VCaP (cell line): ENCODE data around the gene POU2F3.
A peak's percentile ranks its signal among the peaks of the same experiment; 100 is the strongest.

ENCODE experiments used
- H3K27ac ChIP-seq: fragments of 450-650 bp; 2 replicates; pipeline ENCODE4 v1.5.1; 2017
- TF ChIP-seq, protein P1 (sequence below): fragments of 450-650 bp; conservative IDR thresholded peaks from 2 replicates; pipeline ENCODE4 v1.5.1; 2017; ENCODE audit warnings: mild to moderate bottlenecking, moderate library complexity

The POU2F3 gene

GRCh38 chr11:120307476-120307875 is 67.5 kb downstream of the POU2F3 start:
- TF ChIP-seq, protein P1, sequence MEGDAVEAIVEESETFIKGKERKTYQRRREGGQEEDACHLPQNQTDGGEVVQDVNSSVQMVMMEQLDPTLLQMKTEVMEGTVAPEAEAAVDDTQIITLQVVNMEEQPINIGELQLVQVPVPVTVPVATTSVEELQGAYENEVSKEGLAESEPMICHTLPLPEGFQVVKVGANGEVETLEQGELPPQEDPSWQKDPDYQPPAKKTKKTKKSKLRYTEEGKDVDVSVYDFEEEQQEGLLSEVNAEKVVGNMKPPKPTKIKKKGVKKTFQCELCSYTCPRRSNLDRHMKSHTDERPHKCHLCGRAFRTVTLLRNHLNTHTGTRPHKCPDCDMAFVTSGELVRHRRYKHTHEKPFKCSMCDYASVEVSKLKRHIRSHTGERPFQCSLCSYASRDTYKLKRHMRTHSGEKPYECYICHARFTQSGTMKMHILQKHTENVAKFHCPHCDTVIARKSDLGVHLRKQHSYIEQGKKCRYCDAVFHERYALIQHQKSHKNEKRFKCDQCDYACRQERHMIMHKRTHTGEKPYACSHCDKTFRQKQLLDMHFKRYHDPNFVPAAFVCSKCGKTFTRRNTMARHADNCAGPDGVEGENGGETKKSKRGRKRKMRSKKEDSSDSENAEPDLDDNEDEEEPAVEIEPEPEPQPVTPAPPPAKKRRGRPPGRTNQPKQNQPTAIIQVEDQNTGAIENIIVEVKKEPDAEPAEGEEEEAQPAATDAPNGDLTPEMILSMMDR: no peak
- H3K27ac ChIP-seq: no peak overlapping the region

DNA sequence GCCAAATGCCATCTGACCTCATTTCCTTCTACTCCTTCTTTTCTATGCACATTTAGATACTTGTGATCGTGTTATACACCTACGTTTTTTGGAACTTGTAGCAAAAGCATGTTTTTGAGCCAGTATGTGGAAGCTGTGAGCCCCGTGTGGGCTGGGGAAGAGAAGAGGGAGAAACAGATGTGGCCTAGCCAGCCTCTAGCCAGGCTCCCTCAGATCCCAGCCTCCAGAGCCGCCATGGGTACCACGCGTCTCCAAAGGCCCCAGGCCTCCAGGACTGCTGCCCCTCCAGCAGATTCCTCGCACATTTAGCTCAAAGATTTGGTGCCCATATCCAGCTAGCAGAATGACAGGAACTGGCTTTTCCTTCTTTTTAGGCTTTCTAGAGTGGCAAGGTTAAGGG is 68.1 kb downstream of the POU2F3 start:
- TF ChIP-seq, protein P1: no peak
- H3K27ac ChIP-seq: no peak overlapping the region

DNA sequence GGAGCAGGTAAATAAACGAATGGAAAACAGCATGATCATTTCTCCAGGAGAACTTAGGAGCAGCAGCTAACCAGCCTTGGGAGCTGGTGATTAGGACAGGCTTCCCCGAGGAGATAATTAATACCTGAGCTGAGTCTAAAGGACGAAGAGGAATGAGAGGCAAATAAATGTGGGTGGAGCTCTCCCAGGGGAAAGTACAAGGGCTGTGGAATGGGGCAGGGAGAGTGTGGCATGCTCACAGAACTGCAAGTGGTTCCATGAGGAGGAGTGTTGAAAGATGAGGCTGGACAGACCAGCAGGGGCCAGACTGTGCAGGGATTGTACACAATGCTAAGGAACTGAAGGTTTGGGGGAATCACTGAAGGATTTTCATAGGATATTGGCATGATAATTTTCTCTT is 70.9 kb downstream of the POU2F3 start:
- 0 out of 2 replicates have a peak overlapping the region, but pooled peaks have one; percentile 25 for H3K27ac ChIP-seq
- TF ChIP-seq, protein P1: no peak

GRCh38 chr11:120314861-120315260 is 74.9 kb downstream of the POU2F3 start:
- no peak overlapping the region for H3K27ac ChIP-seq
- TF ChIP-seq, protein P1: no peak

- peak overlapping the region; percentile 71 for H3K27ac ChIP-seq
- TF ChIP-seq, protein P1: no peak
These were observed 77.1 kb downstream of the POU2F3 start for GRCh38 chr11:120316880-120317688.

- H3K27ac ChIP-seq: peak overlapping the region; percentile 71
- TF ChIP-seq, protein P1: no peak
These were observed 77.9 kb downstream of the POU2F3 start for GRCh38 chr11:120317689-120318480.

DNA sequence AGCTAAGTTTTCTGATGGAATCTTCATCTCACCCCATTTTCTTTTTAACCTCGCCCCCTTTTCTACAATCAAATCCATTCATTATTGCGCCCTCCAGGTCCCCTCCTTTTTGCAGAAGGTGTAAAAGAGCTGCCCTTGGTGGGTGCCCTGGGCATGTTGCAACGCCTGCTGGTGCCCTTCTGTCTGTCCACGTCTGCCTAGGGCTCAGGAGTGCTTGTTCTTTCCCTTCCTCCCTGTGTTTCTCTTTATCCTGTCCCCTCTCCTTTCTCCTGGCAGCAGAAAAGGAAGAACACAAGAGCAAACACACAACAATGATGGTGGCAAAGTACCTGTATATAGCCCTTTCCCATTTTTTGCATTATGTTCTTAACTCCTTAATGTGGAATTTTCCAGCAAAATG is 79.0 kb downstream of the POU2F3 start:
- H3K27ac ChIP-seq: no peak overlapping the region
- TF ChIP-seq, protein P1: no peak
